ENCODE measurements around the gene VPS29. TPM values are rescaled to one million over a fixed set of nuclear protein-coding genes. Genes with fewer than 3 reads are reported as not detected.

VPS29 gene
- polyA plus RNA-seq, 4 donors = 130 to 164 (median 138) TPM

GRCh38 chr12:110451263-110451662 lies 50.6 kb downstream of the VPS29 start:
- DNase-seq (ENCODE audit: low read depth in 4 of 4, low spot score in 2 of 4) = no peak

- DNase-seq (ENCODE audit: low read depth in 4 of 4, low spot score in 2 of 4) = peak; percentile 76 to 91 (median 84)
These were observed 52.0 kb downstream of the VPS29 start, which contains the start of gene ARPC3 for GRCh38 chr12:110449799-110450497. Gene ARPC3, minus strand, starts transcription at chr12:110450337. Its CDS starts 77 bp downstream, at chr12:110450260.

- DNase-seq (ENCODE audit: low read depth in 4 of 4, low spot score in 2 of 4) = no peak
These were observed 57.5 kb downstream of the VPS29 start for GRCh38 chr12:110444455-110444854.

Other genes with a start within 250 kb of the VPS29 start
- gene ATP2A2, start 220.9 kb downstream of the VPS29 start, polyA plus RNA-seq (ENCODE audit: insufficient read length in 4 of 4) = 100 to 1,000 TPM; 133 to 166 (median 156) TPM
- gene ANAPC7, start 98.4 kb downstream of the VPS29 start, polyA plus RNA-seq (ENCODE audit: insufficient read length in 4 of 4) = 100 to 1,000 TPM in 1 of 4 donors, 10 to 100 TPM in 3; 61.4 to 106 (median 70.6) TPM
- gene ARPC3, start 51.8 kb downstream of the VPS29 start, polyA plus RNA-seq (ENCODE audit: insufficient read length in 4 of 4) = 100 to 1,000 TPM; 225 to 280 (median 252) TPM
- 10 to 100 TPM; 26.6 to 38.5 (median 31.9) TPM for gene GPN3, start 33.9 kb downstream of the VPS29 start, polyA plus RNA-seq (ENCODE audit: insufficient read length in 4 of 4)
- 10 to 100 TPM; 14.8 to 21.5 (median 18.3) TPM for gene FAM216A, start 33.3 kb downstream of the VPS29 start, polyA plus RNA-seq (ENCODE audit: insufficient read length in 4 of 4)
- 1 to 10 TPM; 1.1 to 1.6 (median 1.2) TPM for gene RAD9B, start 220 bp upstream of the VPS29 start, polyA plus RNA-seq (ENCODE audit: insufficient read length in 4 of 4)
- gene PPTC7, start 81.2 kb upstream of the VPS29 start, polyA plus RNA-seq (ENCODE audit: insufficient read length in 4 of 4) = 10 to 100 TPM; 19.1 to 22.1 (median 20.8) TPM
- 100 to 1,000 TPM in 2 of 4 donors, 10 to 100 TPM in 2; 69.8 to 112 (median 94.2) TPM for gene TCTN1, start 112.0 kb upstream of the VPS29 start, polyA plus RNA-seq (ENCODE audit: insufficient read length in 4 of 4)
- 10 to 100 TPM in 3 of 4 donors, 1 to 10 TPM in 1; 9.9 to 11.3 (median 10.8) TPM for gene HVCN1, start 187.0 kb upstream of the VPS29 start, polyA plus RNA-seq (ENCODE audit: insufficient read length in 4 of 4)
- gene PPP1CC, start 240.8 kb upstream of the VPS29 start, polyA plus RNA-seq (ENCODE audit: insufficient read length in 4 of 4) = 100 to 1,000 TPM; 169 to 197 (median 175) TPM

All from left renal cortex interstitium (tissue), 4 donors.